ENCODE measurements around the gene TSEN34. TPM values are rescaled to one million over a fixed set of nuclear protein-coding genes. Genes with fewer than 3 reads are reported as not detected.
"Not testable (repeated sequence)": the region's sequence is repeated elsewhere in the genome, so short reads cannot be mapped to it uniquely, and the experiment has no call there.

TSEN34 gene
- total RNA-seq, 2 experiments from 2014 or later, result 8.4 to 8.6 TPM

DNA sequence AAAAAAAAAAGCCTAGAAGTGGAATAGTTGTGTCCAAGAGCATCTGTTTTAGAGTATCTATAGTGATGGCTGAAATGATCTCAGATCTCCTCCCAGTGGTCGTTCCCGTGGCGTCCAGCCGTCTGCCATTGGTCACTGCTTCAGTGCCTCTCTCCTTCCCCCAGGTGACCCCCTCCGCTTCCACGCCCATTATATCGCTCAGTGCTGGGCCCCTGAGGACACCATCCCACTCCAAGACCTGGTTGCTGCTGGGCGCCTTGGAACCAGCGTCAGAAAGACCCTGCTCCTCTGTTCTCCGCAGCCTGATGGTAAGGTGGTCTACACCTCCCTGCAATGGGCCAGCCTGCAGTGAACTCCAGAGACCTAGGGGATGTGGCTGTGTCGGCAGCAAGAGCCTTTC, 1.9 kb downstream of the TSEN34 start:
- H3K36me3 Mint-ChIP-seq (ENCODE audit: low read depth), result peaks cover 40% of the 10 kb centered on the region
- peaks cover 30% of the 10 kb centered on the region for H3K4me1 Mint-ChIP-seq (ENCODE audit: low read depth)
- no peaks in the 10 kb centered on the region for H3K9me3 Mint-ChIP-seq
- H3K27me3 Mint-ChIP-seq, result no peaks in the 10 kb centered on the region
- Histone ChIP-seq H3K36me3 (ENCODE audit: insufficient read depth, low read length) (peaks cover 6% of the 10 kb centered on the region), H3K4me1 (ENCODE audit: insufficient read depth, low read length) (peaks cover 29% of the 10 kb centered on the region), H3K27ac (ENCODE audit: low read depth in 1 of 2, low read length in 2 of 2) (no peak overlapping the region), H3K27me3 (ENCODE audit: control insufficient read depth in 1 of 2, insufficient read depth in 2 of 2, low read length in 2 of 2) (no peaks in the 10 kb centered on the region), H3K4me3 (ENCODE audit: low read length) (no peak overlapping the region), H3K9me3 (ENCODE audit: control insufficient read depth in 1 of 2, insufficient read depth in 1 of 2, low read length in 2 of 2) (no peaks in the 10 kb centered on the region)
- ChIA-PET CTCF (interaction anchor here (0.7 to 0.9 kb wide), 2 partner anchors 18 to 446 kb away, joined by 3 read pairs; no protein-coding TSS in a partner anchor), POLR2A (interaction anchor here (5.0 to 5.8 kb wide), 2 partner anchors 8 to 55 kb away, joined by 130 to 148 read pairs; partner anchors contain the start of genes CNOT3 and RPS9)
- ATAC-seq (ENCODE audit: poor library complexity) (no peak), DNase-seq (no peak)
- TF ChIP-seq, protein P1, sequence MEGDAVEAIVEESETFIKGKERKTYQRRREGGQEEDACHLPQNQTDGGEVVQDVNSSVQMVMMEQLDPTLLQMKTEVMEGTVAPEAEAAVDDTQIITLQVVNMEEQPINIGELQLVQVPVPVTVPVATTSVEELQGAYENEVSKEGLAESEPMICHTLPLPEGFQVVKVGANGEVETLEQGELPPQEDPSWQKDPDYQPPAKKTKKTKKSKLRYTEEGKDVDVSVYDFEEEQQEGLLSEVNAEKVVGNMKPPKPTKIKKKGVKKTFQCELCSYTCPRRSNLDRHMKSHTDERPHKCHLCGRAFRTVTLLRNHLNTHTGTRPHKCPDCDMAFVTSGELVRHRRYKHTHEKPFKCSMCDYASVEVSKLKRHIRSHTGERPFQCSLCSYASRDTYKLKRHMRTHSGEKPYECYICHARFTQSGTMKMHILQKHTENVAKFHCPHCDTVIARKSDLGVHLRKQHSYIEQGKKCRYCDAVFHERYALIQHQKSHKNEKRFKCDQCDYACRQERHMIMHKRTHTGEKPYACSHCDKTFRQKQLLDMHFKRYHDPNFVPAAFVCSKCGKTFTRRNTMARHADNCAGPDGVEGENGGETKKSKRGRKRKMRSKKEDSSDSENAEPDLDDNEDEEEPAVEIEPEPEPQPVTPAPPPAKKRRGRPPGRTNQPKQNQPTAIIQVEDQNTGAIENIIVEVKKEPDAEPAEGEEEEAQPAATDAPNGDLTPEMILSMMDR (IDR thresholded peaks at IDR 0.05), result no peak
- H3K4me3 Mint-ChIP-seq, result peak overlapping the region; percentile 88
- H3K27ac Mint-ChIP-seq, result peak overlapping the region; percentile 96
- intact Hi-C loops (cut with DNase I, micrococcal nuclease), result loop anchor here (5.0 to 10.0 kb wide), 3 partner anchors 328 to 1462 kb away; partner anchors contain the start of genes MYADM (in 1 of the 2), U2AF2 (in 1 of the 2) and ZNF331 (in 1 of the 2)

- POLR2A ChIA-PET, H3K27me3 Mint-ChIP-seq: not testable (repeated sequence)
Measured at GRCh38 chr19:54194463-54194862, 3.4 kb downstream of the TSEN34 start.

GRCh38 chr19:54196536-54196935, 5.4 kb downstream of the TSEN34 start:
- H3K27ac ChIP-seq (ENCODE audit: low read depth in 1 of 2, low read length in 2 of 2), result no peak overlapping the region
- ChIA-PET CTCF (no interaction called here), POLR2A (no interaction called here)
- TF ChIP-seq, protein P1 (IDR thresholded peaks at IDR 0.05), result no peak
- Mint-ChIP-seq H3K27ac (no peak overlapping the region), H3K27me3 (no peaks in the 10 kb centered on the region), H3K4me1 (ENCODE audit: low read depth) (peaks cover 21% of the 10 kb centered on the region), H3K9me3 (no peaks in the 10 kb centered on the region), H3K4me3 (peak overlapping the region; percentile 27), H3K36me3 (ENCODE audit: low read depth) (peaks cover 31% of the 10 kb centered on the region)
- peaks cover 10% of the 10 kb centered on the region for H3K36me3 ChIP-seq (ENCODE audit: insufficient read depth, low read length)
- DNase-seq (no peak), ATAC-seq (ENCODE audit: poor library complexity) (no peak)
- H3K9me3 ChIP-seq (ENCODE audit: control insufficient read depth in 1 of 2, insufficient read depth in 1 of 2, low read length in 2 of 2), result no peaks in the 10 kb centered on the region
- H3K4me3 ChIP-seq (ENCODE audit: low read length), result no peak overlapping the region
- intact Hi-C loops (cut with DNase I, micrococcal nuclease), result loop anchor here in 1 of 2 experiments (10.0 kb wide), 2 partner anchors 332 to 1458 kb away; partner anchors contain the start of genes MYADM and U2AF2
- H3K27me3 ChIP-seq (ENCODE audit: control insufficient read depth in 1 of 2, insufficient read depth in 2 of 2, low read length in 2 of 2), result no peaks in the 10 kb centered on the region
- peaks cover 29% of the 10 kb centered on the region for H3K4me1 ChIP-seq (ENCODE audit: insufficient read depth, low read length)

More at GRCh38 chr19:54194463-54194862, 3.4 kb downstream of the TSEN34 start:
- H3K9me3 Mint-ChIP-seq; H3K27me3 ChIP-seq (ENCODE audit: control insufficient read depth in 1 of 2, insufficient read depth in 2 of 2, low read length in 2 of 2); H3K36me3 ChIP-seq (ENCODE audit: insufficient read depth, low read length); H3K27ac ChIP-seq (ENCODE audit: low read depth in 1 of 2, low read length in 2 of 2); CTCF ChIA-PET; DNase-seq; H3K4me3 ChIP-seq (ENCODE audit: low read length); H3K9me3 ChIP-seq (ENCODE audit: control insufficient read depth in 1 of 2, insufficient read depth in 1 of 2, low read length in 2 of 2); ATAC-seq (ENCODE audit: poor library complexity); H3K27ac Mint-ChIP-seq; H3K4me3 Mint-ChIP-seq: not testable (repeated sequence)
- Mint-ChIP-seq H3K4me1 (ENCODE audit: low read depth) (peaks cover 19% of the 10 kb centered on the region), H3K36me3 (ENCODE audit: low read depth) (peaks cover 38% of the 10 kb centered on the region)
- H3K4me1 ChIP-seq (ENCODE audit: insufficient read depth, low read length), result peaks cover 19% of the 10 kb centered on the region
- intact Hi-C loops (cut with DNase I, micrococcal nuclease), result loop anchor here (5.0 to 10.0 kb wide), 3 partner anchors 330 to 1460 kb away; partner anchors contain the start of genes MYADM (in 1 of the 2), U2AF2 (in 1 of the 2) and ZNF331 (in 1 of the 2)

Measured in CD4-positive, alpha-beta T cell (primary cell).